ENCODE measurements around the gene GRB10.

Gene GRB10

DNA sequence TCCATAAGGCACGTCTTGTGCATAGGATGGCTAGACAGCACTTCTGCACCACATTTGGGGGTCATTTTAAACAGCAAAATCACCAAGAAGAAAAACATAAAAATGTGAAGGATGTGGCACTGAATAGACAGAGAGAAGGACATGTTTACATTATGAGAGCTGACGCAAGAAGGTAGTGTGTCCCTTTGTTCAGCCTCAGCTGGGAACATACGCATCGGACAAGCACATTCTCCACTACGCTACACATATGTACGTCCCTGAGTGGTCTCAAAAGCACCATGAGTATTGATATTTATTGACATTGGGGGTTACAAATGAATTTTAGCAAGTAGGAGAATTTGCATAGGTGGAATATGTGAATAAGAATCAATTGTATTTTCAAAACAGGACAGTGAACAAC is 237.7 kb downstream of the GRB10 start:
- no peak for DNase-seq (ENCODE audit: low read depth)

DNA sequence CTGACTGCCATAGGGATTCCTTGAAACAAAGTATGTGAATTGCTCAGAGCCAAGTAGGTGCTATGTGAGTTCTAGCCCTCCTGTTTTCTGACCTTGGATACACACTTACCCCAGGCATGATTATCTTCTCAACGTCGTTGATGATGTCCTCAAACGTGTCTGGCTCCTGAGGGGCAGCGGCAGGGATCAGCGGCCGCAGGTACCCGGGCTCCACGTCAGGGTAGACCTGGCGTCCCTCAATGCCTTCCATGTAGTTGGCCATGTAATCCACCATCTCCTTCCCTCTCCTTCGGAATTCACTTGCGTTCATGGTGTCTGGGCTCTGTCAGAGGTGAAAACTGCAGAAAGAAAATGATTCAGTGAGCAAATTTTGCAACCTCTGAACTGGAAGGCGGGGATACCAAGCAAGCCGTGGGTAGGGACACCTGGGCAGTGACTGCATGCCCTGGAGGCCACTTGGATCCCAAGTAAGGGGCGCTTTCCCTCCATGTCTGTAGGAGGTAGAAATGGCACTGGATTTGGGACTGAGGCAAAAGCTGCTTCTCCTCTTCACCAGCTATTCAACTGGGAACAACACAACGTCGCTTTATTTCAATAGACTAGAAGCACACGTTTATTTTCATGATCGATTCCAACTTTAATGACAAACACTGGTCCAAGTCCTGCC is 238.8 kb downstream of the GRB10 start:
- DNase-seq (ENCODE audit: low read depth): no peak

DNA sequence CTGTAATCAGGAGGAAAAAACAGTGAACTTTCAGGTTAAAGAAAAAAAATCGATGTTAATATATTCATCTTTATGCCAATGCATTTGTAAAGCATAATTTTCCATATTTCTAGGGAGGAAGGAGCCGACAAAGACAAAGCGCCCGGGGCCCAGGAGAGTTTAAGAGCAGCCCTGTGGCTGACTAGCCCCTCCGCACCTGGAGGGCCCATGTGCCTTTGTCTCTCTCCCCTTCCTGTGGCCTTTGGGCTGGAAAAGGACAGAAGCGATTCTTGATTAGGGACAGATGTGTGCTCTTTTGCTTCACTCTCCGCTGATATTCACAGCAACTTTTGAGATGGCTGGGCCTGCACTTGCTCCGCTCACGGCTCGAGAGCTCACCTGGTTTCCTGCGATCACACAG is 240.6 kb downstream of the GRB10 start:
- DNase-seq (ENCODE audit: low read depth): no peak

DNA sequence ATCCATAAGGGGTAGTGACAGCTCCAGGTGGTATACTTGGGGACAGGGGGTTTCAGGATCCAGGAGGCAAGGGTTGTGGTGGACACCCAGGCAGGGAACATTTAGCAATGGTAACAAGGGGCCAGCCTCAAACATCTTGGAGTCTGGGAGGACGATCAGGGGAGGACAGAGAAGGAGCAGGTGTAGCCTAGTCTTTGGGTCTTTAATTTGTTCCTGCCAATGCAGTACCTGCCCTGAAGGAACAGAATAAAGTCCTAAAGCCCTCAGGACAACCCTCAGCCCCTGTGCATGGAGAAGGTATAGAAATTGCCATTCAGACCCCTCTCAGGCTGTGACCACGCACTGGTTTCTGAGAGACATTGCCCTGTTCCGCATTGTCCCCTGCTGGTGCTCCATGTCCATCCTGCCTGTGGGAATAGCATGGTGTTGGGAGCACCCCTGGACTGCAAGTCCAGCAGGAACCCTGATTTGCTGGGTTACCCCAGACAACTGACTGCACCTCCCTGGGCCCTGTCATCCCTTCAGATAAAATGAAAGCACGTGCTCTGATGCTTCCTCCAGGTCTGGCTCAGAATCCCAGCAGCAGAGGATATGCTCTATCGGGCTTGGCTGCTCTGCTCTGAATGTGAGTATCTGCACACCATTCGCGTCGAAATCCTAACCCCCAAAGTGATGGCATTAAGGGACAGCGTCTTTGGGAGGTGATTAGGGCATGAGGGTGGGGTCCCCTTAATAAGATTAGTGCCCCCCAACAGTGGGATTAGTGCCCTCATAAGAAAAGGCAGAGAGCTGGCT is 241.7 kb downstream of the GRB10 start:
- DNase-seq (ENCODE audit: low read depth): no peak
